NCI-H1092 (cell line): ENCODE measurements around the gene DNM2.
A peak's percentile ranks its signal among the peaks of the same experiment; 100 is the strongest.
"Not testable (repeated sequence)": the region's sequence is repeated elsewhere in the genome, so short reads cannot be mapped to it uniquely, and the experiment has no call there.

Experiments
- DNase-seq: peaks from one replicate; lab custom pipeline; 2025; lab: John Stamatoyannopoulos, UW

Gene DNM2

DNA sequence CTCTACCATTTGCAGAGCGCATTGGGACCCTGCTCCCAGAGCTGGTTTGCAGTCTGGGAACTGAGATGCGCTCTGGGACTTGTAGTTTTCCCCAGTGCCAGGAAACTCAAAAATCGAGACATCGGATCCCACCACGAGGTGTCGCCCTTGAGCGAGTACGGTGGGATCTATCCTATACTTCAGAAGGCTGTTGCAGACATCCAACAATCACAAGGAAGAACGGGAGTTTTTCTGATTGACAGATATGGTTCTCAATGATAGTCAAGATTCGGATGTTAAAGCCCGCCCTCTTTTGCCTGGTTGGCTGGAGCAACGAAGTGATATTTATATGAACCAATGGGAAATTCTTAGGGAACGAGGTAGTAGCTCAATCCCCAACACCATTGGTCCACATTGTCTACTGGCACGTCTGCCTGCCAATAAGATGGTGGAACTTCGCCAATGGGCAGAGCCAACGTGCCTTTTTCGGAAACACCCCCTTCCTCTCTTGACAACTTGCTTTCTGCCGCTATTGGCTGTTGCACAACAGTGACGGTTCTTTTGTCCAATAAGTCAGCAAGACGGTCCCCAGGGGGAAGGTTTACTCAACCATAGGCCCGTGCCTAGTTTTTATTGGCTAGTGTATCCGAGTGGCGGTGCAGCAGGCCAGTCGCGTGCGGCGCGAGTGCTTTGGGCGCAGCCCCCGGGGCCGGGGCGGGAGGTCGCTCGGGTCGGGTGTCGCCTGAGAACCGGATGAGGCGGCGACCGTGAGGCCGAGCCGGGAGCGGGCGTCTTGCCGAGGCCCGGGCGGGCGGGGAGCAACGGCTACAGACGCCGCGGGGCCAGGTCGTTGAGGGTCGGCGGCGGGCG, at the start of gene DNM2:
DNM2 (plus strand) TSS at position 724 of the 849 bp plus-strand sequence. CDS start 164 bp downstream, outside the sequence.
- DNase-seq, result peak; percentile 100

DNA sequence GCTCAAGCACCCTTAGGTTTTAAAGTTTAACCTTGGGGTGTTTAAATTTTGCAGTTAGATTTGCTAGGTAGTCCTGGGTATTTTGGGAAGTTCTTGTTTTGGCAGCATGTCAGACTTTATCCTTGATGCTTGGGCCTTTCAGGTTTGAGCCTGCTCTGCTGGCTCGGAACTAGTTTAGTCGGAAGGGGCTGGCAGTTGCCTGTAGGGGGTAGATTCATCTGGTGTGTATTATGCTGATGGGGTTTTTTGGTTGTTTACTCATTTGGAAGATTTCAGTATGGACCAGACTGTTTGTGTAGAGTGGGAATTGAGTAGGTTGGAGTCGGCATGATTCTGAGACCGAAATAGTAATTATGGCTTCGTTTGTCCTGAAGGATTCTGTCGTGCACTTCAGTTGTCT, 48.6 kb upstream of the DNM2 start:
- no peak for DNase-seq

DNA sequence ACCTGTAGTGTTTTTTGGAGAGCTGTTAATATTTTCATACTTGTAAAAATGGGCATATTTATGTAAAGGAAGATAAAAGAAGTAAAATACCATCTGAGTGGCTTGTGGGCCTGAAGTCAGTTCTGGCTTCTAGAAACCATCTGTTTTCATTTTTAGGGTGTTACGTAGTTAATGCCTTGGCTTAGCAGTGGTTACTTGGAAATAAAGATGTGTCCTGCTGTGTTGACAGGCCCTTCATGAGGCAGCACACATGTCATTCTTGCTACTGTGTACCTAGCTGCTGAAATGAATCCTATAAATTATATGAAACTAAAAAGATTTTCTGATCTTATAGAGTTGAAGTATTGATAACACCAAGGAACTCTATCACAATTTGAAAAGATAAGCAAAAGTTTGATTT, 47.7 kb upstream of the DNM2 start:
- no peak for DNase-seq

DNA sequence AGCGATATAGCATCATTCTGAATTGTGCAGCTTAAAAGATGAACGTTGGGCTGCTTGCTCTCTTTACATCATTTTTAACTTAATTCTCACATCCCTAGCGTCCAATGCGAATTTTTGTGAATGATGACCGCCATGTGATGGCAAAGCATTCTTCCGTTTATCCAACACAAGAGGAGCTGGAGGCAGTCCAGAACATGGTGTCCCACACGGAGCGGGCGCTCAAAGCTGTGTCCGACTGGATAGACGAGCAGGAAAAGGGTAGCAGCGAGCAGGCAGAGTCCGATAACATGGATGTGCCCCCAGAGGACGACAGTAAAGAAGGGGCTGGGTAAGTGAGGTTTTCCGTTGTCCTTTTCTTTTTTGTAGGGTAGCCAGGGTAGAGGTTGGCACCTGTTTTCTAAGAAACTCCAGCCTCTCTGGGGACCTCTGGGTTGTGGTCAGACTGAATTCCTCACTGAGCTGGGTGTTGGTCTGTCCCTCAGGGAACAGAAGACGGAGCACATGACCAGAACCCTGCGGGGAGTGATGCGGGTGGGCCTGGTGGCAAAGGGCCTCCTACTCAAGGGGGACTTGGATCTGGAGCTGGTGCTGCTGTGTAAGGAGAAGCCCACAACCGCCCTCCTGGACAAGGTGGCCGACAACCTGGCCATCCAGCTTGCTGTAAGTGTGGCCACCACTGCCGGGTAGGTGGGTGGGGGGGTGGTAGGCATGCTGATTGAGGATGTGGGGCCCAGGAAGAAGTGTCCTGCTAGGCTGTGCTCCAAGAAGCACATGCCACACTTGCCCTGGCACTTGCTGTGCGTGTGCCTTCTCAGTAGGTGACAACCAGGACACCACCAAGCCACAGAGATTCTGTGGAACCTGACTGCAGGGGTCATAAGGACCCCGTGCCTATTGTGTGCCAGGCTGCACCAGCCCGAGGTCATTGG, 46.7 kb upstream of the DNM2 start:
- DNase-seq, result no peak

DNA sequence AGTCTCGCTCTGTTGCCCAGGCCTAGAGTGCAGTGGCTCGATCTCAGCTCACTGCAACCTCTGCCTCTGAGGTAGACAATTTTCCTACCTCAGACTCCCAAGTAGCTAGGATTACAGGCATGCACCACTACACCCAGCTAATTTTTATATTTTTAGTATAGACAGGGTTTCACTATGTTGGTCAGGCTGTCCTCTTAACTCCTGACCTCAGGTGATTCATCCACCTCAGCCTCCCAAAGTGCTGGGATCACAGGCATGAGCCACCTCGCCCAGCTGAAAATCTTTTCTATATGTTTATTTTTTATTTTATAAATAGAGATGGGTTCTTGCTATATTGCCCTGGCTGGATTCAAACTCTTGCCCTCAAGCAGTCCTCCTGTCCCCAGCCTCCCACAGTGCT, 46.0 kb upstream of the DNM2 start:
- not testable (repeated sequence) for DNase-seq

DNA sequence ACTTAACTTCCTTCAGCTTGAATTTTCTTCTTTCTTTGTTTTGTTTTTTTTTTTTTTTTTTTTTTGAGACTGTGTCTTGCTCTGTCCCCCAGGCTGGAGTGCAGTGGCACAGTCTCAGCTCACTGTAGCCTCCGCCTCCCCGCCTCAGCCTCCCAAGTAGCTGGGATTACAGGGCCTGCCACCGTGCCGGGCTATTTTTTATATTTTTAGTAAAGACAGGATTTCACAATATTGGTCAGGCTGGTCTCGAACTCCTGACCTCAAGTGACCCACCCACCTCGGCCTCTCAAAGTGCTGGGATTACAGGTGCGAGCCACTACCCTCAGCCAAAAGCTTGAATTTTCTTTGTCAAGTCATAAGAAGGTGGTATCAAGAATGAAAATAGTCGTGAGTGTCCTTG, 42.7 kb upstream of the DNM2 start:
- DNase-seq, result not testable (repeated sequence)

DNA sequence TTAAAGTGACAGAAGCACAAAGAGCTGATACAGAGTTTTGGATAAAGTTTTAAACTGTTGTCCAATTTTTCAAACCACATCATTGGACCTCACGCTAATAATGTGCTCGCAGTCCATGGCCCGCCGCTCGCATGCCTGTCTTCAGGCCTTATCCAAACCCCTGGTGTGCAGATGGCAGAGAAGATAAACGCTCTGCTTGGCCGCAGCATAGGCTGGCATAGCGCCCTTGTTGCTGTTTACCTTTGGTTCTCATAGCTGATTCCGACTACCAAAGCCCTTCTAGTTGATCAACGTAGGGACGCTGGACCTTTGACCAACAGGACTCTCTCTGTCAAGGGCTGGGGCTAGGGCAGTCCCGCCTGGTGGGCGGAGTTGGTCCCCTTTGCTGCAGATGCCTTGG, 40.1 kb upstream of the DNM2 start:
- DNase-seq, result no peak

DNA sequence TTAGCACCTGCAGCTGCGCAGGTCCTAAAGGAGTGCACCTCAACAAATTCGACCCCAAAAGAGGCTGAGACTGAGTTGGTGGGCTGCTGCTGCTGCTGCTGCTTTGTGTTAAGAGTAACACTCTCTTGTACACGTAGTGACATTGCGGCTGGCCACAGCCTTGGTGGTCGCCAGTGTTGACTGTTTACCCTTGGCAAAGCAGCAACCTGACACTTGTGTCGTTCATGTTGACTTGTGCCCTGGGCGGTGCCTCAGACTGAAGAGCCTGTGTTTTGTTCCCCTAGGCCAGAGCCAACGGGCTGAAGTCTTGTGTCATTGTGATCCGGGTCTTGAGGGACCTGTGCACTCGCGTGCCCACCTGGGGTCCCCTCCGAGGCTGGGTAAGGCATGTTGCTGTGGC, 39.1 kb upstream of the DNM2 start:
- no peak for DNase-seq

DNA sequence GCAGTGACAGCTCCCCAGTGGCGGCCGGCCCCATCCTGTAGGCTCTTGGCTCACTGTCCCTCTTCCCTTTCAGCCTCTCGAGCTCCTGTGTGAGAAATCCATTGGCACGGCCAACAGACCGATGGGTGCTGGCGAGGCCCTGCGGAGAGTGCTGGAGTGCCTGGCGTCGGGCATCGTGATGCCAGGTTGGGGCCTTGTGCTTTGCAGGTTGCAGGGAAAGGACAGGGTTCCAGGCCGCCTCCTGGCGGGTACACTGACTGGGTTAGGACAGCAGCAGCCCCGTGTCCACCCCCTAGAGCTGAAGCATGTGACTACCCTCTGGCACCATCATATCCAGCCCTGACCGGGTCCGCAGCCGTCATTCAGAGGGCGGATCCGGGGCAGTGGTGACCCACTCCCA, 38.1 kb upstream of the DNM2 start:
- DNase-seq, result no peak

DNA sequence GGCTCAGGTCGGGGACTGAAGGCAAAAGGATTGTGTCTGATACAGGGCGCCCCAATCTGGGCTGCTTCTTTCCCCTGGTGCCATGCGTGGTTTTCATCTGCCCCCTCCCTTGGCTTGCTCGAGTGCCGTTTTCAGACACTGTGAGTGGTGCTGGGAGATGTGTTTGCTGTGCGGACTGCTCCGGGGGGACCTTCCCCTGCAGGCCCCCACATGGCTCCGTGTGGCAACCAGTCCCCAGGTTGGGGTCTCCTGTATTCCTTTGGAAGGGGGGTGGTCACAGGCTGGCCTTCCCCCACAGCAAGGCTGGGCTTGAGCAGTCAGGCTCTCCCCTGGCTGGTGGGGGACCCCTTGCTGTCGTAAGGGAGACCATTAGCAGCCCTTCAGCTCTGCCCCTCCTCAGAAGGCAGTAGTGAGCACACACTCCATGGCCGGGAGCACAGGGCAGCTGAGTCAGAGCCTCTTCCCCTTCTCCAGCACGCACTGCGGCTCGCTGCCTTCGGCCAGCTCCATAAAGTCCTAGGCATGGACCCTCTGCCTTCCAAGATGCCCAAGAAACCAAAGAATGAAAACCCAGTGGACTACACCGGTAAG, 37.2 kb upstream of the DNM2 start:
- no peak for DNase-seq

DNA sequence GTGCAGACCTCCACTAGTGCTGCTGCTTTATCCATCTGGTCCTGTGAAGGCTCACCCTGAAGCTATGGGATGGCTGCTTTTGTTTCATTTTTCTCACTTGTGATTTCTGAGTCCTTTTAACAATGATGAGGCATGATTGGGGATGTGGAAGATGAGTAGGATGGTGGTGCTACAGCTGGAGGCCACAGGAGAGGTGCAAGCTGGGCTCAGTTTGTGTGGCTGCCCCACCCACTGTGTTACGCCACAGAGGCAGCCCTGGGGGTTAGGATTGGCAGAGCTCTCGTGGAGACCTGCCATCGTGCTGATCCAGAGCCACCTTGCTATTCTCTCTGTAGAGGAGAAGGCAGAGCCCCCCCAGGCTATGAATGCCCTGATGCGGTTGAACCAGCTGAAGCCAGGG, 36.2 kb upstream of the DNM2 start:
- no peak for DNase-seq

DNA sequence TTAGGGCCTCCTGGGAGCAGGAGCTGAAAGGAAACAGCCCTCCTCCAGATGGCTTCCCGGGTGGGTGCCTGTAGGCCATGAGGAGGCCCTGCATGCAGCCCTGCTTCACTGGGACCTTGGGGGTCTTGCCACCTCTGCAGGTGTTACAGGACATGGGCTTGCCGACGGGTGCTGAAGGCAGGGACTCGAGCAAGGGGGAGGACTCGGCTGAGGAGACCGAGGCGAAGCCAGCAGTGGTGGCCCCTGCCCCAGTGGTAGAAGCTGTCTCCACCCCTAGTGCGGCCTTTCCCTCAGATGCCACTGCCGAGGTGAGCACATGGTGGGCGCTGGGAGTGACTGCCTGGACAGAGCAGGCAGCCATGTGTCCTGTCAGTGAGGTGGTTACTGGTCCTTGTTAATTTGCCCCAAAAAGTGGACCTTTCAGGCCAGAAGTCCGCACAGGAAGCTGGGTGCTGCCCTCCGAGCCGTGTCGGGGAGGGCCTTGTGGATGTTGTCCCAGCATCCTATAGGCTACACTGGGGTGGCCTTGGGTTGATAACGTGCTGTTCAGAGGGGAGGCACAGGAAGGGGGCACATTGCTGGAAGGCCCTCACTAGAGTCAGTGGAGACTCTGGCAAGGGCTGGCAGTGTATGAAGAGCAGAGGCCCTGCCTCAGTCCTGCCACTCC, 35.3 kb upstream of the DNM2 start:
- no peak for DNase-seq

DNA sequence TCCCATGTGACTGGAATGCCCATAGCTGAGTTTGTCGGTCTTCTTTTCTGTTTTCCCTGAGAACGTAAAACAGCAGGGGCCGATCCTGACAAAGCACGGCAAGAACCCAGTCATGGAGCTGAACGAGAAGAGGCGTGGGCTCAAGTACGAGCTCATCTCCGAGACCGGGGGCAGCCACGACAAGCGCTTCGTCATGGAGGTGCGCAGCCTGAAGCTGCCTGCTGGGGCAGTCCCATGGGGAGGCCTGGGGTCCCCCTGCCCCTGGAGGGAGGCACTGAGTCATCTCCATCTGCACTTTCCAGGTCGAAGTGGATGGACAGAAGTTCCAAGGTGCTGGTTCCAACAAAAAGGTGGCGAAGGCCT, 34.8 kb upstream of the DNM2 start:
- DNase-seq, result no peak

DNA sequence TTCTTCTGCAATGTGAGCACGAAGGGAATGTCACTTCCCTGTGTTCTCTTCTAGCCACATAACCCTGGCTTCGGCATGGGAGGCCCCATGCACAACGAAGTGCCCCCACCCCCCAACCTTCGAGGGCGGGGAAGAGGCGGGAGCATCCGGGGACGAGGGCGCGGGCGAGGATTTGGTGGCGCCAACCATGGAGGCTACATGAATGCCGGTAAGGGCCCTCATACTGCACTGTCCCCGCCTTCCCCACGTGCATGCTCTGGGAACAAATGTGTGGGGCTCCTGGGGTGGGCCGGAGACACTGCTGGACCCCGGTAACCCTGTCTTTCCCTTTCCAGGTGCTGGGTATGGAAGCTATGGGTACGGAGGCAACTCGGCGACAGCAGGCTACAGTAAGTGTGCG, 34.3 kb upstream of the DNM2 start:
- no peak for DNase-seq

DNA sequence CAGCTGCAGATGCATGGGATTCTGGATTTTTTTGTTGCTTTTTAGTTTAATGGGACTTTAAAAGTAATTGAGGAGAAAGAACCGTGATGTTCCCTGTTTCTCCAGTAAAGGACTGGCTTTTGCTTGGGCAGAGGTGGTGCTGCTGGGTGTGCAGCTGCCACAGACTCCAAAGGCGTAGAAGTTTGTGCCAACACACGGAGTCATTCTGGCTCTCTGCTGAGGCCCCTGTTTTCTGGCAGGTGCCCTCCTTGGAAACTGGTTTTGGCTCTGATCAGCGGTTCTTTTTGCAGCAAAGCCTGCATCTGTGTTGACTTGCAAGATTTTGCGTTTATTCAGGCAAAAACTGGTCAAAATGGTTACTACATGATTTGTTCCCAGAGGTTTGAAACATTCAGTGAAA, 32.7 kb upstream of the DNM2 start:
- no peak for DNase-seq

DNA sequence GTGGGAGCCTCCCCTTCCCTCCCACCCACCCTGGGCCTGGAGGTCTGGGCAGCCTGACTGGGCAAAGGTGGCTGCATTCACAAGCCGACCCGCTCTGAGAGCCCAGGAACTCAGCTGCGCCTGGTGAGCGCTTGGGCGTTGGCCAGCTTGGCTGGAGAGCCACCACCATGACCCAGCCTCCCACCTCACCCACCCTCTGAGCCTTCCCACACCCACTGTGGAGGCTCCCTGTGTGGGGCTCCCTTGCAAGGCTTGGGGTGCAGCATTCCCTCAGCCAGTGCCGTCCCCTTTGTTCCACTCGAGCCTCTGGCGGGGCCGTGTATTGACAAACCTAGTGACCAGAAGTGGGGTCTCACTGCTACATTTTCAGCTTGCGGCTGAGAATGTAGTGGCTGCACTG, 31.7 kb upstream of the DNM2 start:
- no peak for DNase-seq

DNA sequence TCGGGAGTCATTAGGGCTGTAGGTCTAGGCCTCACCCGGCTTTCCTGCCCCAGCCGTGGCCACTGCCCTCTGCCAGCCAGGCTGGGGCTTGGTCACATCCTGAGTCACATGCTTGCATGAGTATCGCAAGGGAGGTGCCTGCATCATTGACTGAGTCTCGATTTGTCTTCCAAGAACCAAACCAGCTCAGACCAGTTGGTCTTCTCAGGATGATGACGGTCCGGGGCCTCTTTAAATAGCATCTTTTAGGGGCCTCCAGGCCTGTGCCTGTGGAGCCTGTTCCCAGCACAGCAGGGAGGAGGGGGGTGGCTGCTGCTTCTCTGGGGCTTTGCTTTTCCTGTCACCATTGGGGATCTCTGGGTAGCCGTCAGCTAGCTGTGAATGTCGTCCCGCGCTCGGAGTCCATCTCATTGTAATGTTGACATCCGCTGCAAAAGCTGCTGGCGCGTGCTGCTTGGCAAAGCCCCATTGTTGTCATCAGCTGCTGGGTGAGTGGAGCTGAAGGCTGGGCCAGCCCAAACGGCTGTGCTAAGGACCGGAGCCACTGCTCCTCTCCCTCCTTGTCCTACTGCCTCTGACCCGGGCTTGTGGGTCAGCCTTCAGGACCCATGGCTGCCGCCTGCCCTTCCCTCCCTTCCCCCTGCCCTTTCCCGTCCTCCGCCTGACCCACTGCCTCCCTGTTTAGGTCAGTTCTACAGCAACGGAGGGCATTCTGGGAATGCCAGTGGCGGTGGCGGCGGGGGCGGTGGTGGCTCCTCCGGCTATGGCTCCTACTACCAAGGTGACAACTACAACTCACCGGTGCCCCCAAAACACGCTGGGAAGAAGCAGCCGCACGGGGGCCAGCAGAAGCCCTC, 31.0 kb upstream of the DNM2 start:
- DNase-seq, result no peak

DNA sequence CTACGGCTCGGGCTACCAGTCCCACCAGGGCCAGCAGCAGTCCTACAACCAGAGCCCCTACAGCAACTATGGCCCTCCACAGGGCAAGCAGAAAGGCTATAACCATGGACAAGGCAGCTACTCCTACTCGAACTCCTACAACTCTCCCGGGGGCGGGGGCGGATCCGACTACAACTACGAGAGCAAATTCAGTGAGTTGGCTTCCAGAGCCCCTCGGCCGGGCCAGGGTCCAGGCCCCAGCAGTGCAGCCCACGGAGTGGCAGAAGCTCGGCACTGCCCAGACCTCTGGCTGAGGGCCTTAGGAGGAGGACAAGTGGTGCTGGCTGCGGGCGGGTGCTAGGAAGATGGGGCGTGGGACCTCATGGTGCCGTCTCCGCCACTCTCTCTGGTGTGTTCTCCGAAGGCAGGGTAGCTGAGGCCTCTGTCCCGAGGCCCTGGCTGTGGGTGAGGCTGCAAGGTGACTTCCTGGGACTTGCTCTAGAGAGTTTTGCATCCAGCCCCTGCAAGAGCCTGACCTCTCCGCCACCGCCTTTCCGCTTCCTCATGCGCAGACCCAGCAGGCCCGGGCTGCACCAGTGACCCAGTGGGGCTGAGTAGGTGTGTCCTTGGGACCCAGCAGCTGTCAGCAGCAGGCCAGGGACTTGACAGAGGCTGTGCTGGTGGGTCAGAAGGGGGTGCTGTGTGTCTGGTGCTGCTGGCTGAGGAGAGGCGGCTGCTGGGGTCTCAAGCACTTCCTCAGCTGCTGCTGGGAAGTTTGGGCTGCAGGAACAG, 30.2 kb upstream of the DNM2 start:
- DNase-seq, result no peak

DNA sequence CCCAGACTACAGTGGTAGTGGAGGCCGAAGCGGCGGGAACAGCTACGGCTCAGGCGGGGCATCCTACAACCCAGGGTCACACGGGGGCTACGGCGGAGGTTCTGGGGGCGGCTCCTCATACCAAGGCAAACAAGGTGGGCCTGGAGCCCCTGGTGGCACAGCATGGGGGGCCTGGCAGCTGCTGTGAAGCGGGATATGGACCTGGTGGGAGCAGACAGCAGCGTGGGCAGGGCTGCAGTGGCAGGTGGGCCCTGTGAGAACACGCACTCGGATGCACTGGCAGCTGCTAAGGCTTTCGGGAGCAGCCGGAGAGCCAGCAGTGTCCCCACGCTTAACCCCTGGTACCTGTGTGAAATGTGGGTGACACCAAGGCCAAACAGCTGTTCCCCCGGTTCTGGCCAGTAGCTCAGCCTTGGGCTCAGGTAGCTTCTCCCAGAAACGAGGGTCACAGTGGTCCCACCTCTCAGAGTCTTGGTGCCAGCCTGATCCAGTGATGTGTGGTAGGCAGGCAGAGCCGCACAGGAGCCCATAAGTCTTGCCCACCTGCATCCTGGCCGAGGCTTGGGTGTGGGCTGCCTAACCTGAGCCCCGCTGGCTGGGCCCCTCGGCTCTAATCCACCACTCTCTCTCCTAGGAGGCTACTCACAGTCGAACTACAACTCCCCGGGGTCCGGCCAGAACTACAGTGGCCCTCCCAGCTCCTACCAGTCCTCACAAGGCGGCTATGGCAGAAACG, 29.2 kb upstream of the DNM2 start:
- no peak for DNase-seq

DNA sequence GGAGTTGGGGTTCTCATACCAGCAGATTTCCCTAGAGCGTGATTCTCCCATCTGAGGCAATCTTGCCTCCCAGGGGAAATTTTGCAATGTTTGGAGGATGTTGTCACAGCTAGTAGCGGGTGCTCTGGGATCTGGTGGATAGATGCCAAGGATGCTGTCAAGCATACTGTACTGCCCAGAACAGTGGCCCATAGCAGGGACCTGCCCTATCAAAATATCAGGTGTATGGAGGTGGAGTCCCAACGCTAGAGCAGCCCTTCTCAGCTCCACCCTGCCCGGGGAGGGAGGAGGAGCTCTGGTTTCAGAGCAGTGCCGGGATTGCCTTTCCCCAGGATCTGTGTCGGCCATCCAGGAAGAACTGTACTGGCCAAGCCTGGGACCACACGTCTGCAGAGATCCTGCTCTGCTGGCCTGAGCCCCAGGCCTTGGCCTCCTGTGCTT, 27.5 kb upstream of the DNM2 start:
- no peak for DNase-seq
